DMS 273 treated with DMSO at 0.1 percent for 48 hours (cell line): ENCODE results near the gene AAMDC.
"Not testable (repeated sequence)": the region's sequence is repeated elsewhere in the genome, so short reads cannot be mapped to it uniquely, and the experiment has no call there.

Source experiments
- DNase-seq: peaks from one replicate; lab custom pipeline; 2025; lab: John Stamatoyannopoulos, UW

The AAMDC gene

GRCh38 chr11:77821349-77821851, 456 bp downstream of the AAMDC start:
- DNase-seq, result peak; percentile 6

DNA sequence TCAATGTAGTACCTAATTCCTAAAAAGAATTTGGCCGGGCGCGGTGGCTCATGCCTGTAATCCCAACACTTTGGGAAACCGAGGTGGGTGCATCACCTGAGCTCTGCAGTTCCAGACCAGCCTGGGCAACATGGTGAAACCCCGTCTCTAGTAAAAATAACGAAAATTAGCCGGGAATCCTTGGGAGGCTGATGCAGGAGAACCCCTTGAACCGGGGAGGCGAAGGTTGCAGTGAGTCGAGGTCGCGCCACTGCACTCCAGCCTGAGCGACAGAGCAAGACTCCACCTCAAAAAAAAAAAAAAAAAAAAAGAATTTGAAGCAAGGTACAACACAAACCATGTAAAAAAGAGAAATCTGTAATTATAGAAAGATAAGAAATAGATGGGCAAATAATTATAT, 1.2 kb downstream of the AAMDC start:
- DNase-seq, result not testable (repeated sequence)

DNA sequence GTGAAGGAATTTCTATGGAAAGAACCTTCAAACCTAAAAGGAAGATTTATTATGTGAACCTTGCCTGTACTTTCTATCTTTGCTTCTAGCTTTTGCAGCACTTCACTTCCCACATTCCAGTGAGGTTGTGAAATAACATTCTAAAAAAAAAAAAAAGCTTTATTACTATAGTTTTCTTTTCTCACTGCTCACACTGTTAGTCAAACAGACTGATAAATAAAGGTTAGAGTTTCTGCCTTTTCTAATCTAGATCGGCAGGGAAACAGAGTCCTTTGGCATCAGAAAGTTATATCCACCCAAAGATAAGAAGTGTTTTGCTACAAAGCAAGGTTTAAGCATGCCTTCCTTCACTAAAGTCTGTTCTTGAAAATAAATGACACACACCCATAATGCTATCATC, 2.8 kb downstream of the AAMDC start:
- no peak for DNase-seq

DNA sequence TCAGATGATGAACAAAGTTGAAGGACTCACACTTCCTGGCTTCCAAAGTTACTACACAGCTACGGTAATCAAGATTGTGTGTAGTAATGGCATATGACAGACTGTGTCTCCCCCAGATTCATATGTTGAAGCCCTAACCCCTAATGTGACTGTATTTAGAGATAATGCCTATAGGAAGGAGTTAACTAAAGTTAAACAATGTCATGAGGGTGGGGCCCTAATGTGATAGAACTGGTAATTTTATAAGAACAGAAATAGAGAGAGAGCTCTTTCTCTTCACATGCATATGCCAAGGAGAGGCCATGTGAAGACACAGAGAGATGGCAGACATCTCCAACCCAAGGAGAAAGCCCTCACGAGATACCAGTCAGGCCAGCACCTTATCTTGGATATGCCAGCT, 8.0 kb downstream of the AAMDC start:
- DNase-seq, result no peak

GRCh38 chr11:77833302-77833701, 12.4 kb downstream of the AAMDC start:
- no peak for DNase-seq

DNA sequence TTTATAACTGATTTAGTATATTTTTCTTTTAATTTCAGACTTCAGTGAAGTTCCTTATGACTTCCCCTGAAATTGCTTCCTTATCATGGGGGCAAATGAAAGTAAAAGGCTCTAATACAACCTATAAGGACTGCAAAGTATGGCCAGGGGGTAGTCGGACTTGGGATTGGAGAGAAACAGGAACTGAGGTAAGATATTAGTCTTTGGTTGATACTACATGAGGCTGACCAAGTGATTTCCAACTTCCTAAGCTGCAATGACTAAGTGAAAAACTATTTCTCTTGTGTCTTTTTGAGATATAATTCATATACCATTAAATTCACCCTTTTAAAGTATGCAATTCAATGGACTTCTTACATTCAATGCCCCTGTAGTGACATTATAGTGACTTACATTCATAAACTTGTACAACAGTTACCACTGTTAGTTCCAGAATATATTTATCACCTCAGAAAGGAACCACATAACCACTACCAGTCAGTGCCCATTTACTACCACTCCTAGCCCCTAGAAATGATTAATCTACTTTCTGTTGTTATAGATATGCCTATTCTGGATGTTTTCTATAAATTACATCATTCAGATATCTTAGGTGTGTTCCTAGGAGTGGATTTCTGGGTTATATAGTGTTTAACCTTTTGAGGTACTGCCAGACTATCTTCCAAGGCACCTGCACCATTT, 21.6 kb downstream of the AAMDC start:
- DNase-seq, result no peak

DNA sequence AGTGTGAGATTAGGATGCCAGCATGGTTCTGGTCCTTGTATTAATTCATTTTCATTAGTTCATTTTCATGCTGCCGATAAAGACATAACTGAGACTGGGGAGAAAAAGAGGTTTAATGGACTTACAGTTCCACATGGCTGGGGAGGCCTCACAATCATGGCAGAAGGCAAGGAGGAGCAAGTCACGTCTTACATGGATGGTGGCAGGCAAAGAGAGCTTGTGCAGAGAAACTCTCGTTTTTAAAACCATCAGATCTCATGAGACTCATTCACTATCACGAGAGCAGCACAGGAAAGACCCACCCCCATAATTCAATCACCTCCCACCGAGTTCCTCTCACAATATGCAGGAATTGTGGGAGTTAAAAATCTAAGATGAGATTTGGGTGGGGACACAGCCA, 22.8 kb downstream of the AAMDC start:
- not testable (repeated sequence) for DNase-seq

GRCh38 chr11:77851503-77851902, 30.6 kb downstream of the AAMDC start:
- no peak for DNase-seq

DNA sequence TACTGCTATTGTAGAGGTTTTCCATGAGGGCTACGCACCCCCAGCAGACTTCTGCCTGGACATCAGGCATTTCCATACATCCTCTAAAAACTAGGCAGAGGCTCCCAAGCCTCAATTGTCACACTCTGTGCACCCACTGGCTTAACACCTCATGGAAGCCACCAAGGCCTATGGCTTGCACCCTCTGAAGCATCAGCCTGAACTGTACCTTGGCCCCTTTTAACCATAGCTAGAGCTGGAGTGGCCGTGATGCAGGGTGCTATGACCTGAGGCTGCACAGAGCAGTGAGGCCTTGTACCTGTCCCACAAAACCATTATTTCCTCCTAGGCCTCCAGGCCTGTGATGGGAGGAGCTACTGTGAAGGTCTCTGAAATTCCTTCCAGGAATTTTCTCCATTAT, 33.9 kb downstream of the AAMDC start:
- DNase-seq, result no peak

DNA sequence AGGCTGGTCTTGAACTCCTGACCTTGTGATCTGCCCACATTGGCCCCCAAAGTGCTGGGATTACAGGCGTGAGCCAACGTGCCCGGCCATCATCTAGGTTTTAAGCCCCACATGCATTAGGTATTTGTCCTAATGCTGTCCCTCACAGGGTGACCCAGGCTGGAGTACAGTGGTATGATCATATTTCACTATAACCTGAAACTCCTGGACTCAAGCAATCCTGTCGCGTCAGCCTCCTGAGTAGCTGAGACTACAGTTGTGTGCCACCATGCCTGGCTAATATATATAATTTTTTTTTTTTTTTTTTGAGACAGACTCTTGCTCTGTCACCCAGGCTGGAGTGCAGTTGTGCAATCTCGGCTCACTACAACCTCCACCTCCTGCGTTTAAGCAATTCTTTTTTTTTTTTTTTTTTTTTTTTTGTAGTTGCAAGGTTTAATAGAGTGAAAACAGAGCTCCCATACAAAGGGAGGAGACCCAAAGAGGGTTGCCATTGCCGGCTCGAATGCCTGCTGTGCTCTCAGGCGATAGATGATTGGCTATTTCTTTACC, 37.0 kb downstream of the AAMDC start:
- DNase-seq, result not testable (repeated sequence)

DNA sequence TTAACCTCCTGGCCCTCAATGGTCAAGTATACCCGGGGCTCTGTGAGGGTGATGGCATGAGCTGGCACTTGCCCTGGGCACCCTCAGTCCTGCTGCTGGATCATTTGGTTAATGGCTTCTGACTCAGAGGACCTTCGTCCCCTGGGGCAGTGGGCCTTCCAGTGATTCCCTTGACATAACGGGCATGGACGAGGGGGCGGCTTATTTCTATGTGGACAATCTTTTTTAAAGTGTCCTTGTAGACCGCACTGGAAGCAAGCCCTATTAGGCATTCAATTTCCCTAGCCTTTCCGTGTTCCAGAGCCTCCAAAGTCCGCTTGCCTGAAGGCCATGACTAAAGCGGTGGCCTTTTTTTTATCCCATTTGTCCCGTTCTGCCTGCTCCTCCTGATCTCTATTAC, 40.5 kb downstream of the AAMDC start:
- not testable (repeated sequence) for DNase-seq

DNA sequence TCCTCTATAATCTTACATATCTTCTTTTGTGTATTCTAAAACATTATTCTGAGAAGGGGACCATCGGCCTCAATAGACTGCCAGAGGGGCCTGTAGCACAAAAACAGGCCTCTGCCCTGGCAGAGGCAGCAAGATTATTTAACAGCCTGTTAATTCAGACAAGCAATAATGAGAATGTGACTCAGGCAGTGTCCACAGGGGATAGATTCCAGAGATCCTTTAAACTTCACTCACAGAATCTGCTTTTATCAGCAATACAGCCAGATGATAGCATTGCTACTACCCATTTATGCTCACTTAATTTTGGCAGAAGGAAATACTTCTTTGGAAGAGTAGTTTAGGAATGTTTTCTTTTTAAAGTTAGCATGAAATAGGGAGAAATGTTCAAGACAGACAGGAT, 44.9 kb downstream of the AAMDC start:
- no peak for DNase-seq

- DNase-seq, result no peak
Measured at GRCh38 chr11:77866336-77866735, 45.4 kb downstream of the AAMDC start.

- no peak for DNase-seq
Measured at GRCh38 chr11:77868744-77869143, 47.8 kb downstream of the AAMDC start.

GRCh38 chr11:77871855-77872254, 50.9 kb downstream of the AAMDC start:
- DNase-seq, result no peak

DNA sequence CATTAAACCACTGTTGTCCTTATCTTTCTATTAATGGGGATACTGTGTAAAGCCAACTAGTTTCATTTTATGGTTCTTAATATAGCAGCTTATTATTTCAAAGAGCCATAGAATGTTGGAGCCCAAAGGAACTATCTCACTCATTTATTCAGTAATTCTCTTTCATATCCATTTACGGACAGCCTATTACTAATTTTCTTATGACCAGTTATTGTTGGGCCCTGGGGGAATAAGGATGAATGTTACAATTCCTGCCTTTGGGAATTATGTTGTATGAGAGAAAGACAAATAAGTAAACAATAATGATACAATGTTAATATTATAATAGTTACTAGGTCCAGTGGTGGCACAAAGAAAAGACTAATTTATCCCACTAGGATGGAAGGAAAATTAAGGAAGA, 52.4 kb downstream of the AAMDC start:
- no peak for DNase-seq

DNA sequence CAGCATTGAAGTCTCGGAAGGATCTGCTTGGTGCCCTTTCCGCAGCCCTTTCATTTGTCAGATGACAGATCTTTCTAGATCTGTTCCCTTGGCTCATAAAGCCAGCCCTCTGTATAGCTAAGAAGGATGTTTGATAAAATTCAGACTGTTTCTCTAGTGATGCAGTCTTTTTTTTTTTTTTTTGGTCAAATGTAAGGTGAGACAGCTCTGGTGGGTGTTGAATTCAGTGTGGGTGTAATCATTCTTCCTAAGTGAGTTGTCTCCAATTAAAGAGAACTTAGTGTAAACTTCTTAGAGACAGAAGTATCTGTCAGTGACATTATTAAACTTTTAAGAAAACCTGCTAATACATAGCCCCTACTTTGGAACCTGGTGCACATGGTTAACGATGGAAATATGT, 53.3 kb downstream of the AAMDC start:
- DNase-seq, result no peak

GRCh38 chr11:77876045-77876444, 55.1 kb downstream of the AAMDC start:
- DNase-seq, result no peak

DNA sequence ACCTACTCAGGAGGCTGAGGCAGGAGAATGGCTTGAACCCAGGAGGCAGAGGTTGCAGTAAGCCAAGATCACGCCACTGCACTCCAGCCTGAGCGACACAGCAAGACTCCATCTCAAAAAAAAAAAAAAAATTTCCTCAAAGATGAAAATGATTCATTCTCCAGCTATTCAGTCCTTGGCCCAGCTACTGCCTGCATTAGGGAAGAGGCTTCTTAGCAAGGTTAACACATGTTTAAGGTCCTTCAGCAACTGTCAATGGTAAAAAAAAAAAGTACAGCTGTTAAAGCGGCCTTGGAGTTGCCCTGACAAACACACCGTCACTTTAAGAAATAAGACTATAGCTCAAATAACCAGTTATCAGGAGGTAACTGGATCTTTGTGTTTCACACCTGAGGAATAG, 57.3 kb downstream of the AAMDC start:
- DNase-seq, result not testable (repeated sequence)

- DNase-seq, result no peak
Measured at GRCh38 chr11:77879218-77879617, 58.3 kb downstream of the AAMDC start.

- DNase-seq, result no peak
Measured at GRCh38 chr11:77882396-77882795, 61.5 kb downstream of the AAMDC start.

DNA sequence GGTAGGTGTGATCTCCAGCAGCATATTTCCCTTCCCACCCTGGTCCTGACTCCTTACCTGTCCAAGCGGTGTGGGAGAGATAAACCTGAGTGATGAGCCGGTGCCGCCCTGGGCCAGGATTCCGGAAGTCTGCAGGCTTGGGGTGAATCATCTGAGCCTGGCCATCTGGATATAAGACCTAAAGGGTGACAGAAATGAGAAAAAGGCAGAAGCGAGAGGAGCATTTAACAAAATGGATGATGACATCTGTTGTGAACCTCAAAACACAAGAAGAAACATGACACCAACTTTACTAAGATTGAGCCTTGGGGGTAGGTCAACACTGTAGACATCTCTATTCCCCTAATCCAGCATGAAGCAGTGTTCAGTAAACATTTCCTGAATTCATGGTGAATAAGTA, 62.8 kb downstream of the AAMDC start:
- DNase-seq, result peak; percentile 1

GRCh38 chr11:77884186-77884828, 63.4 kb downstream of the AAMDC start:
- DNase-seq, result no peak

DNA sequence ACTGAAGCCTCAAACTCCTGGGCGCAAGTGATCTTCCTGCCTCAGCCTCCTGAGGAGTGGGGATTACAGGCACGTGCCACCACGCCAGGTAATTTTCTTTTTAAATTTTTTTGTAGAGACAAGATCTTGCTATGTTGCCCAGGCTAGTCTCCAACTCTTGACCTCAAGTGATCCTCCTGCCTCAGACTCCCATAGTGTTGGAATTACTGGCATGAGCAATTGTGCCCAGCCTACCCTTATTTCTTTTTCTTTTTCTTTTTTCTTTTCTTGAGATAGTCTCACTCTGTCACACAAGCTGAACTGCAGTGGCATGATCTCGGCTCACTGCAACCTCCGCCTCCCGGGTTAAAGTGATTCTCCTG, 63.9 kb downstream of the AAMDC start:
- DNase-seq, result no peak
